ENCODE data around the gene TIMP2. TPM values are rescaled to one million over a fixed set of nuclear protein-coding genes. Genes with fewer than 3 reads are reported as not detected.
"Not testable (repeated sequence)": the region's sequence is repeated elsewhere in the genome, so short reads cannot be mapped to it uniquely, and the experiment has no call there.

TIMP2 gene
- total and polyA plus RNA-seq, 9 donors = 94.8 to 309 (median 201) TPM

- H3K9me3 ChIP-seq (replicated peaks; ENCODE audit: control insufficient read depth, low read depth, low read length) = no peaks in the 10 kb centered on the region
- H3K4me1 ChIP-seq (ENCODE audit: control insufficient read depth, insufficient read depth, low read length) = peaks cover 32% of the 10 kb centered on the region
- no peak overlapping the region for H3K4me3 ChIP-seq (ENCODE audit: low read length)
- no peak for DNase-seq
- H3K27ac ChIP-seq (ENCODE audit: low read length) = no peak overlapping the region
- WGBS (ENCODE audit: insufficient coverage) = 84% methylated on average over 12 of the region's 21 CpGs
- peaks cover 36% of the 10 kb centered on the region for H3K36me3 ChIP-seq (ENCODE audit: control insufficient read depth, insufficient read depth, low read length)
- no peaks in the 10 kb centered on the region for H3K27me3 ChIP-seq (ENCODE audit: control insufficient read depth, insufficient read depth, low read length)
Measured at GRCh38 chr17:78967782-78968362, 42.7 kb upstream of the TIMP2 start.

- H3K4me3 ChIP-seq (ENCODE audit: low read length) = no peak overlapping the region
- WGBS (ENCODE audit: insufficient coverage) = 56% methylated on average over 22 of the region's 23 CpGs
- H3K4me1 ChIP-seq (ENCODE audit: control insufficient read depth, insufficient read depth, low read length) = peaks cover 37% of the 10 kb centered on the region
Measured at GRCh38 chr17:78966910-78967600, 41.9 kb upstream of the TIMP2 start.

GRCh38 chr17:78966123-78966813 is 41.1 kb upstream of the TIMP2 start:
- H3K4me3 ChIP-seq (ENCODE audit: low read length) = no peak overlapping the region
- no peaks in the 10 kb centered on the region for H3K9me3 ChIP-seq (replicated peaks; ENCODE audit: control insufficient read depth, low read depth, low read length)
- H3K4me1 ChIP-seq (ENCODE audit: control insufficient read depth, insufficient read depth, low read length) = peaks cover 32% of the 10 kb centered on the region
- DNase-seq = no peak
- no peak overlapping the region for H3K27ac ChIP-seq (ENCODE audit: low read length)
- peaks cover 26% of the 10 kb centered on the region for H3K36me3 ChIP-seq (ENCODE audit: control insufficient read depth, insufficient read depth, low read length)
- no peaks in the 10 kb centered on the region for H3K27me3 ChIP-seq (ENCODE audit: control insufficient read depth, insufficient read depth, low read length)
- 55% methylated on average over 17 of the region's 26 CpGs for WGBS (ENCODE audit: insufficient coverage)

More at GRCh38 chr17:78966910-78967600, 41.9 kb upstream of the TIMP2 start:
- H3K27me3 ChIP-seq (ENCODE audit: control insufficient read depth, insufficient read depth, low read length) = no peaks in the 10 kb centered on the region
- no peak overlapping the region for H3K27ac ChIP-seq (ENCODE audit: low read length)
- H3K9me3 ChIP-seq (replicated peaks; ENCODE audit: control insufficient read depth, low read depth, low read length) = no peaks in the 10 kb centered on the region
- peaks cover 32% of the 10 kb centered on the region for H3K36me3 ChIP-seq (ENCODE audit: control insufficient read depth, insufficient read depth, low read length)
- no peak for DNase-seq

- no peaks in the 10 kb centered on the region for H3K27me3 ChIP-seq (ENCODE audit: control insufficient read depth, insufficient read depth, low read length)
- peaks cover 32% of the 10 kb centered on the region for H3K4me1 ChIP-seq (ENCODE audit: control insufficient read depth, insufficient read depth, low read length)
- peaks cover 21% of the 10 kb centered on the region for H3K36me3 ChIP-seq (ENCODE audit: control insufficient read depth, insufficient read depth, low read length)
- H3K27ac ChIP-seq (ENCODE audit: low read length) = no peak overlapping the region
- WGBS (ENCODE audit: insufficient coverage) = 42% methylated on average over 6 of the region's 8 CpGs
- H3K4me3 ChIP-seq (ENCODE audit: low read length) = no peak overlapping the region
- DNase-seq = peak; percentile 45
- H3K9me3 ChIP-seq (replicated peaks; ENCODE audit: control insufficient read depth, low read depth, low read length) = no peaks in the 10 kb centered on the region
Measured at GRCh38 chr17:78965491-78965924, 40.3 kb upstream of the TIMP2 start.

GRCh38 chr17:78963378-78963777 is 38.2 kb upstream of the TIMP2 start:
- Histone ChIP-seq H3K27me3 (ENCODE audit: control insufficient read depth, insufficient read depth, low read length) (no peaks in the 10 kb centered on the region), H3K27ac (ENCODE audit: low read length) (no peak overlapping the region), H3K4me3 (ENCODE audit: low read length) (no peak overlapping the region), H3K36me3 (ENCODE audit: control insufficient read depth, insufficient read depth, low read length) (peaks cover 11% of the 10 kb centered on the region), H3K4me1 (ENCODE audit: control insufficient read depth, insufficient read depth, low read length) (peaks cover 34% of the 10 kb centered on the region), H3K9me3 (replicated peaks; ENCODE audit: control insufficient read depth, low read depth, low read length) (no peaks in the 10 kb centered on the region)
- no peak for DNase-seq
- 82% methylated on average over 3 of the region's 6 CpGs for WGBS (ENCODE audit: insufficient coverage)

- peaks cover 34% of the 10 kb centered on the region for H3K4me1 ChIP-seq (ENCODE audit: control insufficient read depth, insufficient read depth, low read length)
- H3K4me3 ChIP-seq (ENCODE audit: low read length); H3K27ac ChIP-seq (ENCODE audit: low read length); H3K27me3 ChIP-seq (ENCODE audit: control insufficient read depth, insufficient read depth, low read length); H3K9me3 ChIP-seq (replicated peaks; ENCODE audit: control insufficient read depth, low read depth, low read length); H3K36me3 ChIP-seq (ENCODE audit: control insufficient read depth, insufficient read depth, low read length); DNase-seq: not testable (repeated sequence)
- 94% methylated on average over 7 of the region's 8 CpGs for WGBS (ENCODE audit: insufficient coverage)
Measured at GRCh38 chr17:78962984-78963348, 37.8 kb upstream of the TIMP2 start.

GRCh38 chr17:78962345-78962983 is 37.3 kb upstream of the TIMP2 start:
- no peak overlapping the region for H3K27ac ChIP-seq (ENCODE audit: low read length)
- H3K27me3 ChIP-seq (ENCODE audit: control insufficient read depth, insufficient read depth, low read length) = no peaks in the 10 kb centered on the region
- WGBS (ENCODE audit: insufficient coverage) = 65% methylated on average over 13 of the region's 19 CpGs
- no peaks in the 10 kb centered on the region for H3K9me3 ChIP-seq (replicated peaks; ENCODE audit: control insufficient read depth, low read depth, low read length)
- peaks cover 2% of the 10 kb centered on the region for H3K36me3 ChIP-seq (ENCODE audit: control insufficient read depth, insufficient read depth, low read length)
- no peak overlapping the region for H3K4me3 ChIP-seq (ENCODE audit: low read length)
- H3K4me1 ChIP-seq (ENCODE audit: control insufficient read depth, insufficient read depth, low read length) = peaks cover 35% of the 10 kb centered on the region
- no peak for DNase-seq

GRCh38 chr17:78961571-78961970 is 36.4 kb upstream of the TIMP2 start:
- H3K4me3 ChIP-seq (ENCODE audit: low read length) = no peak overlapping the region
- H3K4me1 ChIP-seq (ENCODE audit: control insufficient read depth, insufficient read depth, low read length) = peaks cover 31% of the 10 kb centered on the region
- no peaks in the 10 kb centered on the region for H3K9me3 ChIP-seq (replicated peaks; ENCODE audit: control insufficient read depth, low read depth, low read length)
- WGBS (ENCODE audit: insufficient coverage) = 83% methylated on average over 3 of the region's 4 CpGs
- no peaks in the 10 kb centered on the region for H3K36me3 ChIP-seq (ENCODE audit: control insufficient read depth, insufficient read depth, low read length)
- no peak overlapping the region for H3K27ac ChIP-seq (ENCODE audit: low read length)
- no peak for DNase-seq
- peaks cover 2% of the 10 kb centered on the region for H3K27me3 ChIP-seq (ENCODE audit: control insufficient read depth, insufficient read depth, low read length)

- Histone ChIP-seq H3K27ac (ENCODE audit: low read length) (no peak overlapping the region), H3K9me3 (replicated peaks; ENCODE audit: control insufficient read depth, low read depth, low read length) (no peaks in the 10 kb centered on the region), H3K36me3 (ENCODE audit: control insufficient read depth, insufficient read depth, low read length) (no peaks in the 10 kb centered on the region), H3K27me3 (ENCODE audit: control insufficient read depth, insufficient read depth, low read length) (peaks cover 2% of the 10 kb centered on the region), H3K4me3 (ENCODE audit: low read length) (no peak overlapping the region), H3K4me1 (ENCODE audit: control insufficient read depth, insufficient read depth, low read length) (peaks cover 26% of the 10 kb centered on the region)
- DNase-seq = peak; percentile 71
- 20% methylated on average over 1 of the region's 5 CpGs for WGBS (ENCODE audit: insufficient coverage)
Measured at GRCh38 chr17:78960928-78961327, 35.7 kb upstream of the TIMP2 start.

GRCh38 chr17:78959803-78960202 is 34.6 kb upstream of the TIMP2 start:
- WGBS (ENCODE audit: insufficient coverage) = 91% methylated on average over 10 of the region's 12 CpGs
- peaks cover 19% of the 10 kb centered on the region for H3K4me1 ChIP-seq (ENCODE audit: control insufficient read depth, insufficient read depth, low read length)
- H3K27me3 ChIP-seq (ENCODE audit: control insufficient read depth, insufficient read depth, low read length) = peaks cover 2% of the 10 kb centered on the region
- H3K27ac ChIP-seq (ENCODE audit: low read length) = no peak overlapping the region
- no peak for DNase-seq
- no peak overlapping the region for H3K4me3 ChIP-seq (ENCODE audit: low read length)
- H3K36me3 ChIP-seq (ENCODE audit: control insufficient read depth, insufficient read depth, low read length) = no peaks in the 10 kb centered on the region
- no peaks in the 10 kb centered on the region for H3K9me3 ChIP-seq (replicated peaks; ENCODE audit: control insufficient read depth, low read depth, low read length)
